Activated T-helper 2 cell treated with anti-CD3 and anti-CD28 coated beads, Interferon-gamma antibody, Interleukin-2, Interleukin-4, amounts not matched to agents 10 μg/mL and 5 μg/mL and 100 μg/mL, durations not matched to agents 14 hours and 24 hours and 36 hours (primary cell): ENCODE measurements around the gene TNKS2. TPM values are rescaled to one million over a fixed set of nuclear protein-coding genes. Genes with fewer than 3 reads are reported as not detected.
"Not testable (repeated sequence)": the region's sequence is repeated elsewhere in the genome, so short reads cannot be mapped to it uniquely, and the experiment has no call there.

ENCODE experiments used
- DNase-seq: peaks from one replicate; pipeline ENCODE4 v3.0.0; 2021; ENCODE audit warnings: low spot score
- H3K27ac Mint-ChIP-seq: one replicate; pipeline ENCODE4 v1.8.0; 2021; ENCODE audit warnings: mixed read lengths
- H3K27me3 Mint-ChIP-seq: one replicate; pipeline ENCODE4 v1.8.0; 2021; ENCODE audit warnings: low read depth, mixed read lengths
- H3K36me3 Mint-ChIP-seq: one replicate; pipeline ENCODE4 v1.8.0; 2021; ENCODE audit warnings: low read depth, mixed read lengths
- H3K4me1 Mint-ChIP-seq: one replicate; pipeline ENCODE4 v1.8.0; 2021; ENCODE audit warnings: low read depth, mixed read lengths
- H3K4me3 Mint-ChIP-seq: one replicate; pipeline ENCODE4 v1.8.0; 2021; ENCODE audit warnings: low read depth, mild to moderate bottlenecking, moderate library complexity, mixed read lengths
- H3K9me3 Mint-ChIP-seq: one replicate; pipeline ENCODE4 v1.8.0; 2021; ENCODE audit warnings: mixed read lengths
- intact Hi-C: fragments of 100-400 bp; cut with micrococcal nuclease; formaldehyde crosslinking; loops from one replicate; pipeline ENCODE4 v1.15.1; 2023
- total RNA-seq: library from RNA; stranded (reverse); gene quantifications from 2 replicates; pipeline ENCODE4 v1.2.3, GENCODE V29; 2022

TNKS2 gene
- total RNA-seq, 1 donor from 2014 or later = 28.1 TPM

GRCh38 chr10:91799612-91799975, 1.4 kb downstream of the TNKS2 start:
- Mint-ChIP-seq H3K27ac (no peak overlapping the region), H3K4me3 (peak overlapping the region; percentile 98), H3K9me3 (no peaks in the 10 kb centered on the region), H3K36me3 (peaks cover 46% of the 10 kb centered on the region), H3K27me3 (peaks cover 2% of the 10 kb centered on the region), H3K4me1 (peaks cover 64% of the 10 kb centered on the region)
- no peak for DNase-seq
- intact Hi-C loops = loop anchor here (2.0 to 10.0 kb wide), 4 partner anchors 101 to 635 kb away; partner anchors contain the start of genes CPEB3, HECTD2 and MARCHF5

DNA sequence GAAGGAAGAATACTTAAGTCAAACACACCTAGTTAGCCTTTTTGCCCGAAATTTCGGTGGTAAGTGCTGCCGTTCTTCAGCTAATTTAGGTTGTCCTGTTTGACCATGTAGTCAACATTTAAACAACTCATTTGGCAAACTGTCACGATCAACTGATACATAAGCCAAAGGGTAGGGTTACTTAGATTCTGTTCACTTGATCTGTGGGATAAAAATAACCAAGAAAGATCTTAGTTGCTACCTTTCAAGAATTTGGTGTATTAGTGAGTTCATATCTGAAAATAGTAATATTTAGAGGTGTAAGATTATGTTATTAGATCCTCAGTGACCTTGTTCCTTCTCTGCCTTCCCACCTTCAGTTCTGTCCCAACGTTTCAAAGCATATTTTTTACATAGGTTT, 2.0 kb downstream of the TNKS2 start:
- peaks cover 50% of the 10 kb centered on the region for H3K36me3 Mint-ChIP-seq
- no peak for DNase-seq
- H3K4me3 Mint-ChIP-seq = peak overlapping the region; percentile 98
- H3K4me1 Mint-ChIP-seq = peaks cover 63% of the 10 kb centered on the region
- intact Hi-C loops = no loop called here
- no peaks in the 10 kb centered on the region for H3K9me3 Mint-ChIP-seq
- H3K27me3 Mint-ChIP-seq = peaks cover under 1% of the 10 kb centered on the region
- H3K27ac Mint-ChIP-seq = no peak overlapping the region

- no peaks in the 10 kb centered on the region for H3K9me3 Mint-ChIP-seq
- DNase-seq = no peak
- H3K4me1 Mint-ChIP-seq = peaks cover 66% of the 10 kb centered on the region
- peaks cover 53% of the 10 kb centered on the region for H3K36me3 Mint-ChIP-seq
- H3K27me3 Mint-ChIP-seq = no peaks in the 10 kb centered on the region
- intact Hi-C loops = no loop called here
- H3K4me3 Mint-ChIP-seq = peak overlapping the region; percentile 98
- no peak overlapping the region for H3K27ac Mint-ChIP-seq
Observed at GRCh38 chr10:91800756-91801155, 2.5 kb downstream of the TNKS2 start.

- Mint-ChIP-seq H3K36me3 (peaks cover 61% of the 10 kb centered on the region), H3K27me3 (no peaks in the 10 kb centered on the region), H3K9me3 (no peaks in the 10 kb centered on the region), H3K4me3 (no peak overlapping the region), H3K27ac (no peak overlapping the region), H3K4me1 (peaks cover 52% of the 10 kb centered on the region)
- no peak for DNase-seq
- intact Hi-C loops = no loop called here
Observed at GRCh38 chr10:91803386-91804125, 5.3 kb downstream of the TNKS2 start.

DNA sequence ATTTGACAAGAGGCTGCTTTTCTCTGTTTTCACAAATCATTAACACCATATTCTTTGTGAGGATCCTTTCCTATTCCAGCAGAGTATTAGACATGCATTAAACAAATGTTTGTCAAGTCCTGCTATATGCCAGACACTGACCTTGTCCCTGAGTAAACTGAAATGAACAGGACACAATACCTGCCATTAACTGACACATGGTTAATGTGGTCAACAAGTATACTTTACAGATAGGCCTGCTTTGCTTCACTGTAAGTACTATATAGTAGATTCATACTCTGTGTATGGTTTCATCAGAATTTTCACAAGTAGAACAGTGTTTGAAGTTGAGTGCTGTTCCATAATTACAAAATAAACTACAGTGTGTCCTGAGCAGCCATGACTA, 5.9 kb downstream of the TNKS2 start:
- Mint-ChIP-seq H3K27me3 (no peaks in the 10 kb centered on the region), H3K27ac (no peak overlapping the region), H3K9me3 (no peaks in the 10 kb centered on the region), H3K4me1 (peaks cover 52% of the 10 kb centered on the region), H3K4me3 (no peak overlapping the region), H3K36me3 (peaks cover 61% of the 10 kb centered on the region)
- intact Hi-C loops = no loop called here
- DNase-seq = no peak

- peak overlapping the region; percentile 43 for H3K27ac Mint-ChIP-seq
- H3K4me1 Mint-ChIP-seq = peaks cover 42% of the 10 kb centered on the region
- intact Hi-C loops = no loop called here
- DNase-seq = no peak
- no peak overlapping the region for H3K4me3 Mint-ChIP-seq
- H3K27me3 Mint-ChIP-seq = no peaks in the 10 kb centered on the region
- H3K36me3 Mint-ChIP-seq = peaks cover 54% of the 10 kb centered on the region
- H3K9me3 Mint-ChIP-seq = no peaks in the 10 kb centered on the region
Observed at GRCh38 chr10:91805110-91805838, 7.0 kb downstream of the TNKS2 start.

DNA sequence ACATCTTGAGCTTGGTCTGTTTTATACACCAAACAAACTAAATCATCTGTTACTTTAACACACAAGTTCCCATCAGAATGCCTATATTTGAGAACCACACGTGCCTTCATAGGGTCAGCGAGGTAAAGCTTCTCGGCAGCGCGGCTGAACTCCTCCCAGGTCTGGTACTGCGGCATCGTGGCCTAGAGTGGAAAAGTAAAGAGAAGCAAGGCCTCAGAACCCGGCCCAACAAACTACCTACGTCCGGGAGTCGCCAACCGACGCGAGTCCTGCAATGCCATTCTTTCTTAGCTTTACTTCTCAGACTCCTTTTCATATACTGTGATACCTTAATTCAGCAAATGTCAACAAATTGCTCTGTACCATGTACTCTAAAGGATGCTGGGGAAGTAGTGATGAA, 9.0 kb downstream of the TNKS2 start:
- H3K9me3 Mint-ChIP-seq, DNase-seq, intact Hi-C loops, H3K4me3 Mint-ChIP-seq, H3K27me3 Mint-ChIP-seq: not testable (repeated sequence)
- Mint-ChIP-seq H3K36me3 (peaks cover 45% of the 10 kb centered on the region), H3K27ac (peak overlapping the region; percentile 17), H3K4me1 (peaks cover 33% of the 10 kb centered on the region)

DNA sequence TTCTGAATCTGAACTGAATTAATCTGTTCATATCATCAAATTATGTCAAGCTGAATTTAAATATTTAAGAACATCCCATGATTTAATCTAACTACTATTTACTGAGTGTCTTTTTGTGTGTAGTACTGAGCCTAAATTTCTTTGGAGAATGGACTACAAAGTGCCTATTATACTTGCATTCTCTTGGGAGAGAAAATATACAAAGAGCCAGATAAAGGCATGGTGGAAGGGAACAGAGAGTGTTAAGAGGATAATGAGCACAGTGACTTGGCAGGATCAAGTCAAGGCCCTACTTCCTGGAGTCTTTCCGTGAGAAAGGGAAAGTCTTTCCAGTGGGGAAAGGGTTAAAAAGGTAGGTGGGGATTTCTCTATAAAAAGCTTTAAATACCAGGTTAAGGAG, 15.0 kb downstream of the TNKS2 start:
- Mint-ChIP-seq H3K4me1 (peaks cover 8% of the 10 kb centered on the region), H3K27ac (no peak overlapping the region)
- no peak for DNase-seq

GRCh38 chr10:91816981-91817380, 18.8 kb downstream of the TNKS2 start:
- no peaks in the 10 kb centered on the region for H3K9me3 Mint-ChIP-seq
- peaks cover 69% of the 10 kb centered on the region for H3K36me3 Mint-ChIP-seq
- no peaks in the 10 kb centered on the region for H3K27me3 Mint-ChIP-seq
- H3K27ac Mint-ChIP-seq = no peak overlapping the region
- no peaks in the 10 kb centered on the region for H3K4me1 Mint-ChIP-seq
- H3K4me3 Mint-ChIP-seq = no peak overlapping the region
- DNase-seq = no peak
- intact Hi-C loops = no loop called here

More for the DNA sequence above, 15.0 kb downstream of the TNKS2 start:
- intact Hi-C loops = no loop called here
- no peaks in the 10 kb centered on the region for H3K9me3 Mint-ChIP-seq
- H3K27me3 Mint-ChIP-seq = no peaks in the 10 kb centered on the region
- H3K4me3 Mint-ChIP-seq = no peak overlapping the region
- peaks cover 54% of the 10 kb centered on the region for H3K36me3 Mint-ChIP-seq

DNA sequence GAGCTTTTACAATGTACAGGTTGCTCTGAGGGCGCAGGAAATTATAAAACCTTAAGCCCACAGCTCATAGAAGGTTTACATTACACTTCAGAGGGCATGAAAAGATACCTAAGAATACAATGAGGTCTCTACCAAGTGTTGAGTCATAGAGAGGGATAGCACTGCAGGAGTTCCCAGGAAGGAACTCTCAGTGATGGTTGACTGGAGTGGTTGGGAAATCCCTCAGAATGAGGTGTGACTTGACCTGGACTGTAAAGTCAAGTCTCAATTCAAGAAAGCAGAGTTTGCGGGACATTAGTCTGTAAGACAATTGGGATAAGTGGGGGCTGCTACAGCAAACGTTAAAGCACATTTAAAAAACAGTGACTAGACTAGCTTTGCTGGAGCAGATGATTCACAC, 21.9 kb downstream of the TNKS2 start:
- no peak overlapping the region for H3K4me3 Mint-ChIP-seq
- H3K9me3 Mint-ChIP-seq = no peaks in the 10 kb centered on the region
- DNase-seq = no peak
- no peaks in the 10 kb centered on the region for H3K4me1 Mint-ChIP-seq
- no peak overlapping the region for H3K27ac Mint-ChIP-seq
- H3K36me3 Mint-ChIP-seq = peaks cover 60% of the 10 kb centered on the region
- intact Hi-C loops = no loop called here
- H3K27me3 Mint-ChIP-seq = no peaks in the 10 kb centered on the region

GRCh38 chr10:91824076-91824475, 25.9 kb downstream of the TNKS2 start:
- Mint-ChIP-seq H3K36me3 (peaks cover 69% of the 10 kb centered on the region), H3K4me3 (no peak overlapping the region), H3K4me1 (peaks cover 2% of the 10 kb centered on the region), H3K27me3 (no peaks in the 10 kb centered on the region), H3K9me3 (no peaks in the 10 kb centered on the region), H3K27ac (no peak overlapping the region)
- intact Hi-C loops = no loop called here
- no peak for DNase-seq

- DNase-seq = no peak
- intact Hi-C loops = no loop called here
- Mint-ChIP-seq H3K9me3 (no peaks in the 10 kb centered on the region), H3K27ac (no peak overlapping the region), H3K36me3 (peaks cover 74% of the 10 kb centered on the region), H3K4me3 (no peak overlapping the region), H3K27me3 (no peaks in the 10 kb centered on the region), H3K4me1 (peaks cover 2% of the 10 kb centered on the region)
Observed at GRCh38 chr10:91829268-91829667, 31.0 kb downstream of the TNKS2 start.

DNA sequence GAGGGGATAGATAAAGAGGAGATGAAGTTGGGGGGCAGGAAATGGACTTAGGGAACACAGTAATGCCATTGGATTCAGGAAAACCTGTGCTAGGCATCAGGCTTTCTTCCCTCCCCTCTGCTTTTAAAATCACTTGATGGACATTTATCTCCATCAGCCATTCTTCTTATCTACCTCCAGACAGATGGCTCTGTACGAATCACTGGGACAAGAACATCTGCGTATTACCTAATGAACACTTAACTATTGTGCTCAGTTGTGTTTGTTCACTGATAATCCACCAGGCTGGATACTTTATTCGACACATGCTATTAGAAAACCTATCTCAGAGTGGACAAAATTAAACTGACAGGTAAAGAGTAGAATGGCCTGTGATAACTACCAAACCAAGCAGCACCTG, 40.0 kb downstream of the TNKS2 start:
- Mint-ChIP-seq H3K27me3 (no peaks in the 10 kb centered on the region), H3K27ac (no peak overlapping the region), H3K9me3 (no peaks in the 10 kb centered on the region), H3K4me3 (no peak overlapping the region), H3K36me3 (peaks cover 68% of the 10 kb centered on the region), H3K4me1 (no peaks in the 10 kb centered on the region)
- DNase-seq = no peak
- intact Hi-C loops = no loop called here
